Activated naive CD4-positive, alpha-beta T cell treated with anti-CD3 and anti-CD28 coated beads, Interleukin-2, amount 50 U/mL, for 16 hours (primary cell): ENCODE data around the gene IGSF3.
A peak's percentile ranks its signal among the peaks of the same experiment; 100 is the strongest.
"Not testable (repeated sequence)": the region's sequence is repeated elsewhere in the genome, so short reads cannot be mapped to it uniquely, and the experiment has no call there.

ENCODE experiments used
- DNase-seq: peaks from one replicate; pipeline ENCODE4 v3.0.0-alpha.2; 2020

The IGSF3 gene

DNA sequence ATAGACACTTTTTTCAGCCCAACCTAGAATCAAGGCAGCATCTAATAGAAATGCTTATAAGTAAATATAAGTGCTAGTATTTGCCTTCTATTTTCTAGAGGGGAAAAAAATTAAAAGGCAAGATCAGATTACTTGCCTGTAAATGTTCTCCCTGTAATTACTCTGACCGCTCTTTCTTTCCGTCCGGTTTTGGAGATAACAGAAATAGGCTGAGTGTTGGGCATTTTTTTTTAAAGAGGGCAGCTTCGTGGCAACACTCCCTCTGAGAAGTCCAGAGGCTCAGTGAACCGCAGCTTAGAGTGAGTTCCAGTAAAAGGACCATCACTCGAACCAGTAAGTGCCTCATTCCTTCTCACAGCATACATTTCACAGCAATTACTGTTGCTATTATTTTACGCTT is 40.6 kb downstream of the IGSF3 start:
- DNase-seq: not testable (repeated sequence)

DNA sequence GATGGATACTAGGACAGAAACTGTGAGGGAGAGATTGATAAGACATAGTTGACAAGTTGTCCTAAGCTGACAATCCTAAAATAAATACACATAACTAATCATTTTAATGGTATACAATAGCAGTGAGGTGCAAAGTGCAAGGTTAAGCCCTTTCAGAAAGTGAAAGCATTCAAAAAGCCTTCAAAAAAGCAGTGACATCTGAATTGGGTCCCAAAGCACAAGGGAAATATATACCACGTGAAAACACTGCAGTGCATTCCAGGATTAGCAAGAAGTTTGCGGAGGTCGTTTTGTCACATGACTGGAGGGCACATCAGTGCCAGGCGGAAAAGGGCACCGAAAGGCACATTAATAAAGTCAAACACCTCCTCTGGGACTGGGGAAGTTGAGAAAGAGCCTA is 42.4 kb downstream of the IGSF3 start:
- DNase-seq: not testable (repeated sequence)

DNA sequence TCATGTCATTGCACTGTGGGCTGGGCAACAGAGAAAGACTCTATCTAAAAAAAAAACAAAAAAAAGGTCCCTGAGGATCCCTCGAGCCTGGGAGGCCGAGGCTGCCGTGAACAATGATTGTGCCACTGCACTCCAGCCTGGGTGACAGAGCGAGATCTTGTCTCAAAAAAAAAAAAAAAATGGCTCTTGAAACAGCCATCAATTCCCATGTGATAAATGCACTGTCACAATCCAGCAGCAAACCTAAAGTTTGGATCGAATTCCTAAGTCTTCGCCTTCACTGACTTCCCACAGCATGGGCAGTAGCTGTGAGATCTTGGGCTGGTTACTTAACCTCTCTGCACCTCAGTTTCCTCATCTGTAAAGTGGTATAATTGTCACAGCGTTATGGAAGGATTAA is 43.5 kb downstream of the IGSF3 start:
- no peak for DNase-seq

DNA sequence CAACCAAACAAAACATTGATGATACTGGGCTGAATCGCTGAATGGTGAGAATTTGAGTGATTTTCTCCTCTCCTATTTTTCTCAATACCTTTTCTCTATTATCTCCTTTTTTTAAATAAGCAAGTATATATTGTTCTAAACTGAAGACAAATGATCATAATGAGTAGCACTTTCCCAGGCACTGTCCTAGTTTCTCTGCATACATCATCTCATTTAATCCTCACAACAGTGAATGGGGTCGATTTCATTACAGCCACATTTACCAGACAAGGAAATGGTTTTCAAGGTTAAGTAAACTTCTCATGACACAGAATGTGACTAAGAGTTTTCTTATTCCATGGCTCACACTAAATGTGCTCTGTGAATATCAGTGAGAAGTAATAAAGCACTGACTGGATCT is 45.0 kb downstream of the IGSF3 start:
- not testable (repeated sequence) for DNase-seq

DNA sequence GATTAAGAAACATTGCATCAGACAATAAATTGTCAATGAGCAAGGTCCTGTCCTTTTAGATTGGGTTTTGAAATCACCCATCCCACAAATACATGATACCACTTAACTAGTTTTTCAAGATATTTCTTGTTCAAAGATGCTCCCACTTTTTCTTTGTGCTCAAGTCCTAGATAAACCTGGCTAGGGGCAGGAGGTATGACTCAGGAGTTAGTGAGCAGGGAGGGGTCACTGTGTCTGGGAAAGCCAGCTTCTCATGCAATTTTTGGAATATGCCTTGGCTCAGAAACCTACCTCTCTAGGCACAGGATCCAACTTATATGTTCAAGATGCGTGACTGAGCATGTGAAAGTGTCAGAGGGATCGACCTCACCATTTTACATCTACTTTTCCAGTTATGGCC is 45.8 kb downstream of the IGSF3 start:
- DNase-seq: not testable (repeated sequence)

DNA sequence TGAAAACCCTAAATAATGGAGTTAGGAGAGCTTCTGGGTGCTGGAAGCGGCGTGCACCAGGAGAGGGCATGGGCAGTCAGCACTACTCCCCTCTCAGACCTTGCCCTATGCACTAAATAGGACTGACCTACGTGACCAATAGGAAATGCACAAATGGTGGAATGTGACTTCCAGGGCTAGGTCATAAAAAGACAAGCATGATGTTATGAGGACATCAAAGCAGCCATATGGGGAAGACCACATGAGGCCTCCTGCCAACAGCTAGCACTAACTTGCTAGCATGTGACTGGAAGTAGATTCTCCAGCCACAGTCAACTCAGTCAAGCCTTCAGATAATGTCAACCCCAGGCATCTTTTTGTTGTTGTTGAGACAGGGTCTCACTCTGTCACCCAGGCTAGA is 47.1 kb downstream of the IGSF3 start:
- not testable (repeated sequence) for DNase-seq

DNA sequence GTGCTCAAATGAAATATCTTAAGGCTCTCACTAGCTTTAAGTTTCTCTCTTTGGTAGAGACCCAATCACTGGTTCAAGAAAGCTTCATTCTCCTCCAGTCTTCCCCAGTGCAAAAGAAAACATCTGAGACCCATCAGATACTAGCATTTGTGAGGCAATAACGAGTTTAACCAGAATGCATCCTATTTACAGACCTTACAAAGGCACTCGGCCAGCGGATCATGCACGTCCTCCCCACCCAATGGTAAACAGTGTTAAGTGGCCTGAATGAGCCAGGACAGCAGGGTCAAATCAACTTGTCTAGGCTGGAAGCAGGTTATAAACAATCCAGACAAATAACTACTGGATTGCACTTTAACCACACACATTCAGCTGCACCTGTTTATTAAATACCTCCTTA is 48.4 kb downstream of the IGSF3 start:
- not testable (repeated sequence) for DNase-seq

DNA sequence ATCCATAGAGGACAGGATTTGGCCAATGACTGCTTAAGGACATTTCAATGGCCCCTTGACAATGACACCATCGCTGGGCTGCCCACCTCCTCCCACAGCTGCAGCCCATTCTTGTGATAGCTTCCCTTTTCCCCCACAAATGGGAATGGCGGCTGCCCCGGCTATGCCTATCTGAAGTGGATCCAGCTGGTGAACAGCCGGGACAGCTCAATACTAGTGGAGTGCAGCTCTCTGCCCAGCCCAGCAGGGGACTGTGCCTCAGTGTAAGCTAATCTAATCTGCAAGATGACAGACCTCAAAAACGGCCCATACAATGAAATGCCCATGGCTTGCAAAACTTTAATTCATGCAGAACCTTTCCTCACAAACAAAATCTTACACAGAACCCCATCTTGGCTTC is 49.7 kb downstream of the IGSF3 start:
- DNase-seq: not testable (repeated sequence)

DNA sequence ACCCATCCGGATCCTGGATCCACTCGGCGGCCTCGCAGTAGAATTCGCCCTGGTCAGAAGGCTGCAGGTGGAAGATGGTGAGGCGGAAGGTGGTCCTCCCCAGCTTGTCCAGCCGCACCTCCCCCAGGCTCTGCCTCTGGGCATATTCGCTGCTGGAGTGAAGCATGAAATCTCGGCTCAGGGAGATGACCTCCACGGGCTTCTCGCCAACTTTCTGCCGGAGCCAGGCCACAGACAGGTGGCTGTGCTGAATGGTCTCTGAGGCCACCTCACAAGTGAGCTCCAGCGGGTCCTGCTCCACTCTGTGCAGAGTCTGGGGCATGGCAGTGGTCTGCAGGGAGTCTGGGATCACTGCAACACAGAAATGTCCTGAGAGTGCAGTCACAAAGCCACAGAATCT is 53.7 kb downstream of the IGSF3 start:
- not testable (repeated sequence) for DNase-seq

DNA sequence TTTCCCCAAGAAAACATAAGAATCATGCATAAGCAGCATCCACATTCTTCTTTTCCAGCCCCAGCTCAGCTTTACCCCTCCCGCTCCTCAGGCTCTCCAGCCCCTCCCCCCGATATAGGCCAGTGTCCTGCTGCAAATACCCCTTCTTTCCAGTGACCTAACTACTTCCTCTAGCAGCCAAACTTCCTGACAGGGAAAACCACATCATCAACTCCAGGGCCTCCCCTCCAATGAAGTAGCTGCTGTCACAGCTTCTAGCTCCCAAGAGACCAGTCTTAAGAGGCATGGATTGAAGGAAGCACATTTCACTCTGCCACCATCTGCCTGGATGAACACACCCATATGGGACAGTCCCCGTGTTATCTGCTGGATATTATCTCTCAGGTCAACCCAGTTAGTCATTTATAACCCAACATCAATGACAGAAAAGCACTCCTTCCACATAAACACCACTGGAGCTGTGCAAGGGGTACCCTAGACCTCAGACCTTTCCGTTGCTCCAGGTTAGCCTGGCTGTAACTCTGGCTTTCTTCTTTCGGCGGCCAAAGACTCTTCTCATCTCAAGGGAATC is 57.6 kb downstream of the IGSF3 start:
- DNase-seq: not testable (repeated sequence)

DNA sequence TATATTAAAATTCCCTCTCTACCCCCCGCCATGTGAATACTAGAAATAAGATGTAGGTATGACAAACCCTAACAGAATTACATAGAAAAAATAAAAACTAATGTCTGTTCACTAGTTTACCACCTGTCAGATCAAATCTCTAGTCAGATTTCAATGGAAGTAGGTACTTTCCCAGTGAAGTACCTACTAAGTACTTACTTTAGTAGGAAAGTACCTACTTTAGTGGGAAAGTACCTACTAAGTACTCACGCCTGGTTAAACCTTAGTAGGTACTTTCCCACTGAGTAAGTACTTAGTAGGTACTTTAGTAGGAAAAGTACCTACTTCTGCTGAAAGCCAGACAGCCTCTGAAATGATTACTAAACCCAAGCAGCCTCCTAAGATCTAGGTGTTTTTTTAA is 58.7 kb downstream of the IGSF3 start:
- DNase-seq: not testable (repeated sequence)

DNA sequence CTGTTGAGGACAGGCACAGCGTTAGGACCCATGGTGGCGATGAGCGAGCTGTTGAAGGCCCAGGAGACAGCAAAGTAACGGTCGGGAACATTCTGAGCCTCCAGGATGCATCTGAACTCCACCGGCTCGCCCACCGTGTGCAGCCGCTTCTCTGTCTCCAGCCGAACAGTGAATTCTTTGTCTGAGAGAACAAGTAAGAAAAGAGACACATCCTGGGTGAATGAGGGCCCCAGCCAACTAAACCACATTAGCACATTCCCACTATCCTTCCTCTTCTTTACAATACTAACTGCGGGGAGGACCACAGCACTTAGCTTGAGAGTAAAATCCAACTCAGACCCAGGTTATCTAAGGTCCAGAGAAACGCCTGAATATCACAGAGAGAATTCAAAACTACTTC is 59.4 kb downstream of the IGSF3 start:
- not testable (repeated sequence) for DNase-seq

DNA sequence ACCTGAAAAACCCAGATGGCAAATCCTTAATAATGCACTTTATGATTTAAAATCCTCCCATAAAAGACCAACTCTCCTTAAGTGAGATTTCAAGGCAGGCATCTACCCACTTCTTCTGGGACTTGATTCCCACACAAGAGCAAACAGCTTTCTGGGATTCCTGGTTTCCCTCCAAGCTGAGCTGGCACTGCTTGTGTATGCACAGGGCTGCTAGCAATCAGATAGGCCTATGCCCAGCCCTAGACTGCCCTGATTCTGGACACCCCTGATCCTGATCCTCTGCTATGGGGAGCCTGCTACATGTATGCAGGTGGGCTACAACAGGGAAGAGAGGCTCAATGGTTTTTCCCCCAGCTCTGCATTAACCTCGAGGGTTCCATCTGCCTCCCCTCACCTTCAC is 60.1 kb downstream of the IGSF3 start:
- DNase-seq: not testable (repeated sequence)

DNA sequence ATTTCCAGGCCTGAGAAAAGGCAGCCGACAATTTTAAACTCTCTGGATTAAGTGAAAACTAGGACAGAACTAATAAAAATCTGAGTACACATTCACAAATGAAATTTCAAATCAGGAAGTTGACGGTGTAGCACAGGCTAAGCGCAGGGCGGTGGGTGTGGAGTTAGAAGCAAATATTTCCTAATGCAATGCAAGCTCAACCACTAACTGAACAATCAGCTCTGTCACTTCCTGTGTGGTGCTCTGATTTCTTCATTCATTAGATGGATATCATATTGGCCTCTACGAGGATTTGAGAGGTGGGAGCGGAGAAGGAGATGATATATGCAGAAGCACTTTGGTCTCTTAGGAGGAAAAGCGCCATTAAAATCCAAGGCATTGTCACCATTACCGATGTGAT is 61.5 kb downstream of the IGSF3 start:
- DNase-seq: not testable (repeated sequence)

DNA sequence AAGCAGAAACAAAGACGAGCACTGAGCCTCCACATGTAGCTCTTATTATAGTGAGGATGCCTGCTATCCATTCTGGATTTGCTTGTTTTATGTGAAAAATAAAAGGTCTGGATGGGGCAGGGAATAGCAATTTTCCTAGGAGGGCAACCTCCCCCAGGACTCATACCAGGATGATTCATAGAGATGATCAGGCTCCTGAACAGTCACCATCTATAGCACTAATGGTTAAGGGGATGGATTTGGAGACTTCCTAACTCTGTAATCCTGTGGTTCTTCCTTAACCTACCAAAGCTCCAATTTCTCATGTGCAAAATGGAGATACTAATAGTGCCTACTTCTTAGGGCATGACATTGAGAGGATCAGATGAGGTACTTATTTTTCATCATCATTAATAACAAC is 62.2 kb downstream of the IGSF3 start:
- no peak for DNase-seq

DNA sequence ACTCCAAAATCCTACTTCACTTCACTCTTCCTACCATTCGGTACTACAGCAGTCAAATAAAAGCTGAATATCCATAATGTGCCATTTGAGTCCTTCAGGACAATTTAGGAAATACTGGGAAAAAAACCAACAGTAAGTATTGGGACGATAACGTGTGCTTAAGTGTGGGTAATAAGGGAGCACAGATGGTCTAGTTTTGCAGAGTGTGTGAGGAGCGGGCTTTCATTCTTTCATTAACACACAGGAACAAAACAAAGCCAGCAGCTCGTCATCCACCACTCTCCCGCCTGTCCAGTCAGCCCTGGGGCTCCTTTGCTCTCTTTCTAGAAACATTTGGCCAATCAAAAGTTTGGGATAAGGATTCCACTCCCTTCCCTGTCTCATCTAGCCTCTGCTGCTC is 63.1 kb downstream of the IGSF3 start:
- not testable (repeated sequence) for DNase-seq

DNA sequence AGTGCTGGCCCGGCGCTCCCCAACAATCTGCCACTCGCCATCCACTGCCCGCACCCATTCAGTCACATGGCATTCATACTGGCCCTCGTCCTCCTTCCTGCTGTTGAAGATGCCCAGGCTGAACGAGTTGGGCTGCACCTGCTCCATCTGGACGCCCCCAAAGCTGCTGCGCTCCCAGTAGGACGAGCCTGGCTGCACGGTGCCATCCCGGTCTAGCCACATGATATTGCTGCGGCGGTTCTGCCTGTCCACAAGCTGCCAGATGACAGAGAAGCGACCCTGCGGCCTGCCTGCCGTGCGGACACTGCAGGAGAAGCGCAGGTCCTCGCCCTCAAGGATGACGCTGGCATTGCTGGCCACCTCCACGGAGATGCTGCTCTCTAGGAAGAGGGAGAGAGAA is 63.9 kb downstream of the IGSF3 start:
- DNase-seq: not testable (repeated sequence)

DNA sequence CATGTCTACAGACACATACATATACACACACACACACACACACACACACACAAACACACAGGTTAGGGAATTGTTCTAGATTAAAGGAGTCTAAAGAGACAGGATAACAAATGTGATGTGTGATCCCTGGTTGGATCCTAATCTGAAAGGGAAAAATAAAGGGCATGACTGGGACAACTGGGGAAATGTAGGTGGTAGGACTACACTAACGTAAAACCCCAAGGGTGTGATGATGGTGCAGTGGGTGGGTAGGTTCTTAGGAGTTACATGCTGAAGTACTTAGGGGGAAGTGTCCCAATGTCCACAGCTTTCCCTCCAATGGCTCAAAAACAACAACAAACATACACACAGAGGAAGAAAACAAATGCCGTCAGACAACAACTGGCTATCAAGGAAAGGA is 68.2 kb downstream of the IGSF3 start:
- not testable (repeated sequence) for DNase-seq

DNA sequence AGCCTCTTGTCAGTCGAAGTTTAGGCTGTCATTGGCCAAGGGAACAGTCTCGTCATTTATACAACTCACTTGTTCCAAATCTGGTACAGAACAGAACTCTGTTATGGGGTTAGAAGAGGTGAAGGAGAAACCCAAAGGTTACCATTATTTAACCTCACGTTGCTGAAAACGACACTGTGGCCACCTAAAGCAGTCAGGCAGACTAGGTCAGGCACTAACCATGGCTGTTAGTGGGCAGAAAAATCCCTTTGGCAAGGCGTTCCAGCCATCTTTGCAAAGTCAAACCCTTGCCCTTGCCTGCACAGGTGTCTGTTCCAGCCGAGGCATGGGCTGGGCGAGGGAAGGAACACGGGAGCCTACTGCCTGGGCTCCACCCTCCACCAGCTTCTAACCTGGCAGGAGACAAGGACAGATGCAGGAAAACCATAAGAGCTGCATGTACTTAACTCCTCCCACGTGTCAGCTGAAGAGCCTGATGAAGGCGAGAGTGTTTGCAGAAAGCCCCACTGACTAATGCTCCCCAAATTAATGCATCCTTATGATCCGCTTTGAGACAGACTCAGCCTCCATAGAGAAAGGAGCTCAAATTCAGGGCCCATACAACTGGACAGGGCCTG is 69.0 kb downstream of the IGSF3 start:
- DNase-seq: not testable (repeated sequence)

DNA sequence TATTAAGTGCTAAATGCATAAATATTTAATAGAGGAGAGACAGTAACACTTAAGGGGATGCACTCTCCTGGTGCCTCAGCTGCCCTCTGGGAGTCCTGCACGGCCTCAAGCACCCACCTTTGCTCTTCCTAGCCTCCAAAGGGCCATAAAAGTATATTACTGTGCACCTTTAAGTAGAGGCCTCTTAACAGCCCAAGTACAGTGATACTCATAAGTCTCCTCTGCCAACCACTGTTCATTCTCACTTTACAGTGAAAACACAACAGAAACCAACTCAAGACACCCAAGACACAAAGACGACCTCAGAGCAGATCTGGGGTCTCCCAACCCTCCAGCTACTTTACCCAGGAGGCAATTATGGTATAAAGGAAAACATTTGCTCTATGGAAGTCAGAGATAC is 70.1 kb downstream of the IGSF3 start:
- DNase-seq: not testable (repeated sequence)

DNA sequence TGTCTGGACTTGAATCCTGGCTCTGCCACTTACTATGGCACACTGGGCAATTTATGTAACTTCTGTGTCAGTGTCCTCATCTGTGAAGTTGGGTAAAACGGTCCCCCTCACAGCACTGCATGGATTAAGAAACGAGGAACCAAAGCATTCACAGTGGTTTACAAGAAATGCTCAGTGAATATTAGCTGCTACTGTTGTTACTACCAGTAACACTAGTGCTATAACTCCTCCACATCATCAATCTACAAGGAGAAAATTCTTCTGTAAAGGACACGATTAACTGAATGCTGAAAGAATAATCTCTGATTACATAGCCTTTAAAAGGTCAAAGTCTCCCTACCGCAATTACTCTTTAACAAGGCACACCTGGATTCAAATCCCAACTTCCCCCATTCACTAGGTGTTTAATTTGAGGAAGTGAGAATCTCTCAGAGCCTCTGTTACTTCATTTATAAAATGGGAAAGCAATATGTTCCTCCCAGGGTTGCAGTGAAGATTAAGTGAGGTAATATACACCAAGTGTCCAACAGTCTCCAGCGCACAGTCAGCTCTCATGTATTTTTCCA is 70.7 kb downstream of the IGSF3 start:
- DNase-seq: not testable (repeated sequence)

DNA sequence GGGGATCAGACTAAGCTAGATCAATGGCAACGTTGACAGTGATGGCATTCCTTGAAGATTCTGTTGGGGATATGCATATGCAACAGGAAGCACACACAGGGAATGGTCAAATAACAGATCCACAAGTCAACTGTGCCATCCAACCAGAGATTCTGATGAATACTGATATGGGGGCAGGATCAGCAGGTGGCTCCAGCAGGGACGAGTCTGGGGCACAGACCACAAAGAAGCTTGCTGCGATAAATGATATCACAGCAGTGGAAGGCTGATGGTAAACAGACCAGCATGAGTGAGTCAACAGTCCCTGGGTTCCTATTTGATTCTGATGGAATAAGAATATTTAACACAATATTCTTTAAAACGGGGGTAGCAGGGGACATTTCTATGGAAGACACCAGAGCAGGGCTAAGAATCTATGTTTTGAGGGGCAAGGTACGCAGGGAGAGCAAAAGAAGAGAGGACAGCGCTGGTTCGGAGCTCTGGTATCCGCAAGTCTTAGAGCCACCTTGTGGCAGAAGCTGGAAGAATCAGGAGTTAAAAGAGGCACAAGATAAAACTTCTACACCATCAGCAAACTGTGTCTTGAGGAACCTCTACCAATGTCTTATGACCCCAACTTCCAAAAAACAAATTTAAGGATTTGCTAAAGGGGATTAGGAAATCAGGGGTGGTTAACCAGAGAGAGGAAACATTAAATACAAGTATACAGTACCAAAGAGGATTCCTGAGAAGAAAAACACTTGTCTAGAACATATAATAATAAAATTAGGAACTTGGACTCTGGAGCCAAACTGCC is 71.4 kb downstream of the IGSF3 start:
- DNase-seq: peak; percentile 37

DNA sequence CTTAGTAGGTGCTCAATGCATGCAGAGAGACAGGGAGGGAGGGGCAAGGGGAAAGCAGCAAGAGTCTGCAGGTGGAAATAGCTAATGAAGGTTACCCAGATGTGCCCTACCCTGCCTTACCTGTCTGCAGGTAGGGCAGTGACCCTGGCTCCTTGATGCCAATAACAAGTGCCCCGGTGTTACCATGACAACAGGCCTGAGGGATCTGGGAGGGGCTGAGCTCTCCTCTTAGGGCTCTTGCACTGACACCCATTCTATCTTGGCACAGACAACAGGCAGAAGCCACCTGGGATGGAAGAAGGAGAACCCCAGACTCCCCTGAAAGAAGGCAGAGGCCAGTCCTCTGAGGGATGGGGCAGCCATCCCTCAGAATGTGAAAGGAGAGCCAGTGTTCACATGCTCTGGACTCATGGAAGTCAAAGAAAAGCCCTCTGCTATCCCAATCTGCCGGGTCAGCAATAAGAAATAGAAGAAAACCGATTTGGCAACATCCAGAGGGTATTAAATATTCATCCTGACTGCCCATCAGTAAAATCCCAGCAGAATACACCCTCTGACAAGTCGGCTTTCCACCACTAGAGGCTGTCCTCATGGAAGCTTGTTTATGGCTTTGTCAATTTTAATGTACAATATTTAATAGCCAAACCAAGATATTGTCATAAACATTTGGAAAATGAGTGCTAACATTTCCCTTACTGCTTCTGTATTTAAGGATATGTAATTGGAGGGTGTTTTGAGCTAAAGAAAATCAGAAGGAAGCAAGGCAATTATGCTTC is 72.3 kb downstream of the IGSF3 start:
- not testable (repeated sequence) for DNase-seq
